HCT116 (cell line): ENCODE measurements around the gene LRCH1.

Experiments used
- ATF3 ChIP-seq: IDR thresholded peaks from 2 replicates; pipeline ENCODE4 v1.6.1; 2012
- CEBPB ChIP-seq: IDR thresholded peaks from 2 replicates; pipeline ENCODE4 v1.6.1; 2012; ENCODE audit warnings: low read depth
- CTCF ChIP-seq, 3 experiments: fragments of 200-600 bp in 1 of 3; sonication (generic) in 1 of 3; IDR thresholded peaks in 2 of 3; conservative IDR thresholded peaks in 1 of 3; 2 replicates each; pipeline ENCODE4 v1.5.1; 2012 to 2017; ENCODE audit warnings: low read depth in 2 of 3, low read length in 2 of 3, antibody characterized with exemption in 1 of 3, borderline replicate concordance in 1 of 3, control low read depth in 1 of 3, mild to moderate bottlenecking in 1 of 3, mixed read lengths in 1 of 3, mixed run types in 1 of 3, moderate library complexity in 1 of 3; ENCODE audit not compliant: insufficient read depth in 1 of 3
- EZH2phosphoT487 ChIP-seq: fragments of 200-600 bp; IDR thresholded peaks from 2 replicates; pipeline ENCODE4 v1.6.1; 2018; ENCODE audit warnings: antibody characterized with exemption, borderline replicate concordance
- JUND ChIP-seq: IDR thresholded peaks from 2 replicates; pipeline ENCODE4 v1.6.1; 2012
- MAX ChIP-seq: IDR thresholded peaks from 2 replicates; pipeline ENCODE4 v1.6.1; 2012
- POLR2A ChIP-seq: IDR thresholded peaks from 2 replicates; pipeline ENCODE4 v1.7.0; 2011; ENCODE audit warnings: borderline replicate concordance; ENCODE audit not compliant: insufficient read depth, insufficient read length; ENCODE audit errors: extremely low read depth
- REST ChIP-seq: IDR thresholded peaks from 2 replicates; pipeline ENCODE4 v1.6.1; 2012; ENCODE audit warnings: low read depth
- ZBTB33 ChIP-seq: IDR thresholded peaks from 2 replicates; pipeline ENCODE4 v1.6.1; 2011; ENCODE audit warnings: mild to moderate bottlenecking, low read length, moderate library complexity; ENCODE audit not compliant: insufficient replicate concordance; ENCODE audit errors: extremely low read depth
- ZFX ChIP-seq: fragments of 450-650 bp; IDR thresholded peaks from 2 replicates; pipeline ENCODE4 v1.6.1; 2017
- ZNF274 ChIP-seq: fragments of 200-500 bp; sonication (Bioruptor generic); IDR thresholded peaks from 2 replicates; pipeline ENCODE4 v1.6.1; 2014; ENCODE audit warnings: mild to moderate bottlenecking, low read depth, low read length, inconsistent platforms

- TF ChIP-seq EZH2phosphoT487 (no peak), CTCF (IDR thresholded peaks at IDR 0.05 in 2 of 3, conservative IDR thresholded peaks at IDR 0.05 in 1 of 3; ENCODE audit: borderline replicate concordance in 1 of 3, insufficient read depth in 1 of 3, low read depth in 2 of 3, low read length in 2 of 3) (no peak), CEBPB (no peak), ATF3 (no peak), JUND (no peak), ZBTB33 (no peak), ZFX (no peak), POLR2A (no peak), MAX (no peak), ZNF274 (no peak), REST (no peak)
Measured at GRCh38 chr13:46654951-46655350, 102.0 kb downstream of the LRCH1 start.
